HCT116 (cell line): ENCODE measurements around the gene PSME1. TPM values are rescaled to one million over a fixed set of nuclear protein-coding genes. Genes with fewer than 3 reads are reported as not detected.

Source experiments
- ATAC-seq: fragments of 200-7000 bp; cut with Tn5 transposase; 2 replicates; pipeline ENCODE4 v1.9.1; 2020; ENCODE audit warnings: mild to moderate bottlenecking, moderate library complexity
- BruUV-seq: library from RNA; stranded (reverse); fragments of 400-500 nt; replicated peaks from 2 replicates; lab custom pipeline; 2021; lab: Mats Ljungman, UMichigan
- CTCF ChIA-PET: fragments of 300-600 bp; sonication (Branson Sonifier 250); formaldehyde crosslinking; loops from one replicate; lab custom pipeline; 2021; ENCODE audit warnings: antibody characterized with exemption; lab: Charles Lee
- POLR2A ChIA-PET: fragments of 300-600, 350-600 bp; sonication (Branson Sonifier 250); formaldehyde crosslinking; loops from one replicate; lab custom pipeline; 2021; ENCODE audit warnings: antibody characterized with exemption; lab: Charles Lee
- RAD21 ChIA-PET, 2 experiments: fragments of 300-600 bp; sonication (Branson Sonifier 250); formaldehyde crosslinking; loops; one replicate each; lab custom pipeline; 2023; ENCODE audit warnings: low total read pairs in 2 of 2; ENCODE audit not compliant: uncharacterized antibody in 2 of 2, unreplicated experiment in 2 of 2, low non-redundant PET in 1 of 2; lab: Charles Lee
- DNase-seq: peaks from one replicate; pipeline ENCODE4 v3.0.0-alpha.2; 2010; ENCODE audit warnings: low read depth, low spot score
- H2AFZ ChIP-seq: fragments of 200-600 bp; shearing (Covaris generic), sonication (generic); 2 replicates; pipeline ENCODE4 v1.6.1; 2017; ENCODE audit warnings: low read depth, mixed run types, mixed read lengths, antibody characterized with exemption, low read length; ENCODE audit not compliant: poor library complexity, severe bottlenecking
- H3K27ac ChIP-seq: 2 replicates; pipeline ENCODE4 v1.5.1; 2012; ENCODE audit warnings: low read depth, low read length
- H3K27me3 ChIP-seq: fragments of 200-600 bp; sonication (generic); 2 replicates; pipeline ENCODE4 v1.6.1; 2016; ENCODE audit warnings: mixed run types, low read length, mixed read lengths; ENCODE audit not compliant: insufficient read depth
- H3K36me3 ChIP-seq, 2 experiments: fragments of 200-500 bp in 1 of 2; fragments of 200-600 bp in 1 of 2; sonication (Bioruptor generic) in 1 of 2; sonication (generic) in 1 of 2; 2 replicates each; pipeline versions ENCODE4 v1.5.1 to v1.6.1; 2014 to 2016; ENCODE audit warnings: low read length in 2 of 2, inconsistent platforms in 1 of 2, mixed read lengths in 1 of 2, mixed run types in 1 of 2; ENCODE audit not compliant: insufficient read depth in 2 of 2, control insufficient read depth in 1 of 2
- H3K4me1 ChIP-seq, 2 experiments: fragments of 200-600 bp in 1 of 2; sonication (generic) in 1 of 2; 2 replicates each; pipeline versions ENCODE4 v1.5.1 to v1.6.1; 2012 to 2017; ENCODE audit warnings: low read length in 2 of 2, inconsistent platforms in 1 of 2, mild to moderate bottlenecking in 1 of 2, mixed read lengths in 1 of 2, mixed run types in 1 of 2, moderate library complexity in 1 of 2; ENCODE audit not compliant: insufficient read depth in 2 of 2, control insufficient read depth in 1 of 2
- H3K4me2 ChIP-seq: fragments of 200-600 bp; sonication (generic); 2 replicates; pipeline ENCODE4 v1.6.1; 2017; ENCODE audit warnings: mixed run types, low read length, mixed read lengths
- H3K4me3 ChIP-seq, 2 experiments: fragments of 200-600 bp in 1 of 2; sonication (generic) in 1 of 2; replicated peaks in 1 of 2; 2 replicates each; pipeline ENCODE4 v1.5.1; 2011 to 2016; ENCODE audit warnings: low read length in 2 of 2, control low read depth in 1 of 2, low read depth in 1 of 2, mild to moderate bottlenecking in 1 of 2, mixed read lengths in 1 of 2, mixed run types in 1 of 2
- H3K79me2 ChIP-seq: fragments of 200-600 bp; sonication (generic); 2 replicates; pipeline ENCODE4 v1.6.1; 2017; ENCODE audit warnings: mild to moderate bottlenecking, mixed run types, low read length, moderate library complexity, mixed read lengths; ENCODE audit not compliant: insufficient read depth
- H3K9ac ChIP-seq: fragments of 200-600 bp; sonication (generic); 2 replicates; pipeline ENCODE4 v1.6.1; 2016; ENCODE audit warnings: low read length, mixed read lengths
- H3K9me2 ChIP-seq: fragments of 200-600 bp; sonication (generic), shearing (Covaris generic); 2 replicates; pipeline ENCODE4 v1.6.1; 2017; ENCODE audit warnings: mixed run types, mild to moderate bottlenecking, moderate library complexity; ENCODE audit not compliant: insufficient read depth
- H3K9me3 ChIP-seq, 2 experiments: fragments of 200-500 bp in 1 of 2; fragments of 200-600 bp in 1 of 2; sonication (Bioruptor generic) in 1 of 2; sonication (generic) in 1 of 2; 2 replicates each; pipeline ENCODE4 v1.6.1; 2014 to 2017; ENCODE audit warnings: low read length in 2 of 2, mixed read lengths in 2 of 2, inconsistent platforms in 1 of 2, low read depth in 1 of 2, mild to moderate bottlenecking in 1 of 2, mixed run types in 1 of 2, moderate library complexity in 1 of 2; ENCODE audit not compliant: control insufficient read depth in 1 of 2, insufficient read depth in 1 of 2
- H4K20me1 ChIP-seq: fragments of 200-600 bp; sonication (generic), shearing (Covaris generic); 2 replicates; pipeline ENCODE4 v1.6.1; 2017; ENCODE audit warnings: mixed run types, mild to moderate bottlenecking, moderate library complexity; ENCODE audit not compliant: insufficient read depth
- ATF3 ChIP-seq: IDR thresholded peaks from 2 replicates; pipeline ENCODE4 v1.6.1; 2012
- CBX3 ChIP-seq: IDR thresholded peaks from 2 replicates; pipeline ENCODE4 v1.6.1; 2012; ENCODE audit warnings: low read depth
- CTCF ChIP-seq, 3 experiments: fragments of 200-600 bp in 1 of 3; sonication (generic) in 1 of 3; IDR thresholded peaks in 2 of 3; conservative IDR thresholded peaks in 1 of 3; 2 replicates each; pipeline ENCODE4 v1.5.1; 2012 to 2017; ENCODE audit warnings: low read depth in 2 of 3, low read length in 2 of 3, antibody characterized with exemption in 1 of 3, borderline replicate concordance in 1 of 3, control low read depth in 1 of 3, mild to moderate bottlenecking in 1 of 3, mixed read lengths in 1 of 3, mixed run types in 1 of 3, moderate library complexity in 1 of 3; ENCODE audit not compliant: insufficient read depth in 1 of 3
- EGR1 ChIP-seq: IDR thresholded peaks from 2 replicates; pipeline ENCODE4 v1.6.1; 2012; ENCODE audit warnings: low read depth
- EZH2phosphoT487 ChIP-seq: fragments of 200-600 bp; IDR thresholded peaks from 2 replicates; pipeline ENCODE4 v1.6.1; 2018; ENCODE audit warnings: antibody characterized with exemption, borderline replicate concordance
- REST ChIP-seq: IDR thresholded peaks from 2 replicates; pipeline ENCODE4 v1.6.1; 2012; ENCODE audit warnings: low read depth
- YY1 ChIP-seq: IDR thresholded peaks from 2 replicates; pipeline ENCODE4 v1.6.1; 2011; ENCODE audit warnings: low read length, low read depth, moderate library complexity, mild to moderate bottlenecking; ENCODE audit not compliant: insufficient replicate concordance; ENCODE audit errors: extremely low read depth
- ZFX ChIP-seq: fragments of 450-650 bp; IDR thresholded peaks from 2 replicates; pipeline ENCODE4 v1.6.1; 2017
- ZNF274 ChIP-seq: fragments of 200-500 bp; sonication (Bioruptor generic); IDR thresholded peaks from 2 replicates; pipeline ENCODE4 v1.6.1; 2014; ENCODE audit warnings: mild to moderate bottlenecking, low read depth, low read length, inconsistent platforms
- intact Hi-C: fragments of 100-400 bp; cut with micrococcal nuclease; formaldehyde crosslinking; loops from 2 replicates; pipeline ENCODE4 v1.10.0; 2022
- total RNA-seq: library from RNA; stranded (reverse); gene quantifications from one replicate; pipeline ENCODE4 v1.2.1, GENCODE V29; 2021; ENCODE audit not compliant: unreplicated experiment

PSME1 gene
- total RNA-seq, 1 experiment from 2014 or later = 174 TPM

- TF ChIP-seq EZH2phosphoT487 (no peak), CTCF (IDR thresholded peaks at IDR 0.05 in 2 of 3, conservative IDR thresholded peaks at IDR 0.05 in 1 of 3; ENCODE audit: borderline replicate concordance in 1 of 3, insufficient read depth in 1 of 3, low read depth in 2 of 3, low read length in 2 of 3) (no peak), REST (no peak)
Measured at GRCh38 chr14:24129410-24129998, 6.5 kb upstream of the PSME1 start (continued).

GRCh38 chr14:24130380-24130716 lies 5.6 kb upstream of the PSME1 start, which contains the start of gene FITM1:
Gene FITM1, plus strand, starts transcription at chr14:24130659. Its CDS starts 905 bp downstream, at chr14:24131564.
- Histone ChIP-seq H3K27ac (no peak within 1 kb of the TSS), H3K4me3 (no peak within 1 kb of the TSS), H2AFZ (no peak within 1 kb of the TSS), H3K36me3 (no peaks in the 10 kb centered on the region), H3K9ac (no peak within 1 kb of the TSS), H3K4me1 (peaks cover 4% of the 10 kb centered on the region in 2 experiments; a peak in 3 of 4 replicates), H3K9me3 (no peaks in the 10 kb centered on the region), H3K27me3 (no peaks in the 10 kb centered on the region), H3K9me2 (no peaks in the 10 kb centered on the region), H4K20me1 (no peaks in the 10 kb centered on the region), H3K79me2 (no peaks in the 10 kb centered on the region), H3K4me2 (no peak within 1 kb of the TSS)
- DNase-seq (no peak), ATAC-seq (no peak)
- no peak for TF ChIP-seq ATF3
- no peak for TF ChIP-seq ZNF274
- no peak for TF ChIP-seq CBX3
- TF ChIP-seq EGR1 = no peak
- TF ChIP-seq ZFX = no peak
- no peak for TF ChIP-seq YY1
- ChIA-PET POLR2A (interaction anchor here (1.2 to 3.0 kb wide), 2 partner anchors 16 to 36 kb away, joined by 3 to 8 read pairs; partner anchors contain the start of genes DCAF11, NRL and PCK2), CTCF (interaction anchor here (1.2 kb wide), 1 partner anchor 22 kb away, joined by 3 read pairs; no protein-coding TSS in a partner anchor), RAD21 (no interaction called here)
- intact Hi-C loops = no loop called here
- no TSS peak for BruUV-seq
